ENCODE data around the gene PLK3. TPM values are rescaled to one million over a fixed set of nuclear protein-coding genes. Genes with fewer than 3 reads are reported as not detected.
A peak's percentile ranks its signal among the peaks of the same experiment; 100 is the strongest.
"Not testable (repeated sequence)": the region's sequence is repeated elsewhere in the genome, so short reads cannot be mapped to it uniquely, and the experiment has no call there.

Gene PLK3
- total RNA-seq, 1 donor from 2014 or later, result 40.0 TPM

DNA sequence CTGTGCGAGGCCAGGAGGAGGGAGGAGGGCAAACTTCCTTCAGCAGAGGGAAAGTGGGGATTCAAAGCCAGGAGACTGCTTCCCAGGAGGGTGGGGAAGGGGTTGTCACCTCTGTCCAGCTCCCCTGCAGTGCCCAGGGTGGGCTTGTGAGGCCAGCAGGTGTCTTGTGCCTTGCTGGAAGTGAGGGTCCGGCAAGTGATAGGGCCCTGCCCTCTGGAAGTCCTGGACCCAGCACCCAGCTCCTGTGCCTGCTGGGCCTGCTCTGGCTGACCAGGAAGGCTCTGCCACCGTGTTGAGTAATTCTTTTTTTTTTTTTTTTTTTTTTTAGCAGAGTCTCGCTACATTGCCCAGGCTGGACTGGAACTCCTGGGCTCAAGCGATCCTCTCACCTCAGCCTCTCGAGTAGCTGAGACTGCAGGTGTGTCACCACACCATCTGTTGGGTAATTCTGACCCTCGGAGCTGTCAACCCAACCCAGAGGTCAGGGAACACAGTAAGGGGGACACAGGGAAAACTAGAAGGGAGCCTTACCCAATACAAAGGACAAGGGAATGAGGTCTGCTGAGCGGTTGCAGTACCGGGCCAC lies 13.2 kb upstream of the PLK3 start:
- no peak for DNase-seq (ENCODE audit: low read depth)

- no peak for DNase-seq (ENCODE audit: low read depth)
Observed at GRCh38 chr1:44787506-44787905, 12.7 kb upstream of the PLK3 start.

DNA sequence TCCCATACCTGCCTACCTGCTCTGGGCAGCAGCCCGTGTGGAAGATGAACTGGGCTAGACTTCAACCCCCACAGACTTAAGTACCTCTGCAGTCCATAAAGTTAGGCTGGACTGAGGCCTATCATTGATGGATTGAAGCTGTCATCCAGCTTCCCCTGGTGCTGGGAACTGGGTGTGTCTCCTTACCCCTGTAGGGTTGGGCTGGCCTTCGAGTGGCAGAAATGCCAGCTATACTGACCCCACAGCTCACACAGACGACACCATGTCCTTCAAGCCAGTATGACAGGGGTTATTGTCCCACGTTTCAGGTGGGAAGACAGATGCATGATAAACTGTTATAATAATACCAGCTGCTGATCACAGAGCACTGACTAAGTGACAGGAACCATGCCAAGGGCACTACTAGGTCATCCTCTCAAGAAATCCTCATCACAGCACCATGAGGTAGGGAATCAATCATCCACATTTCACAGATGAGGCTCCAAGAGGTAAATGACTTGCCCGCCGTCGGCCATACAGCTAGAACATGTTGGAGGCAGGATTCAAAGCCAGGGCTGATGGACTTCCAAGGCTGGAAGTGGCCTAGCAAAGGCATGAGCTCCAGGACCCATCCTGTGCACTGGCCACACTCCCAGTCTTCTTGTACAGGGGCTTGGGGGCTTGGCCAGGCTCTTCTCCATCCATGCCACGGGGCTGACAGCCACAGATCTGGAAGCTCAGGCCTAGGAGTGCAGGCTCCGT lies 11.9 kb upstream of the PLK3 start, which contains the start of gene BEST4:
BEST4 (minus strand) TSS at position 51 of the 741 bp plus-strand sequence. CDS start 465 bp downstream, outside the sequence.
- no peak for DNase-seq (ENCODE audit: low read depth)

- DNase-seq (ENCODE audit: low read depth), result no peak
Observed at GRCh38 chr1:44790968-44791801, 9.0 kb upstream of the PLK3 start.

DNA sequence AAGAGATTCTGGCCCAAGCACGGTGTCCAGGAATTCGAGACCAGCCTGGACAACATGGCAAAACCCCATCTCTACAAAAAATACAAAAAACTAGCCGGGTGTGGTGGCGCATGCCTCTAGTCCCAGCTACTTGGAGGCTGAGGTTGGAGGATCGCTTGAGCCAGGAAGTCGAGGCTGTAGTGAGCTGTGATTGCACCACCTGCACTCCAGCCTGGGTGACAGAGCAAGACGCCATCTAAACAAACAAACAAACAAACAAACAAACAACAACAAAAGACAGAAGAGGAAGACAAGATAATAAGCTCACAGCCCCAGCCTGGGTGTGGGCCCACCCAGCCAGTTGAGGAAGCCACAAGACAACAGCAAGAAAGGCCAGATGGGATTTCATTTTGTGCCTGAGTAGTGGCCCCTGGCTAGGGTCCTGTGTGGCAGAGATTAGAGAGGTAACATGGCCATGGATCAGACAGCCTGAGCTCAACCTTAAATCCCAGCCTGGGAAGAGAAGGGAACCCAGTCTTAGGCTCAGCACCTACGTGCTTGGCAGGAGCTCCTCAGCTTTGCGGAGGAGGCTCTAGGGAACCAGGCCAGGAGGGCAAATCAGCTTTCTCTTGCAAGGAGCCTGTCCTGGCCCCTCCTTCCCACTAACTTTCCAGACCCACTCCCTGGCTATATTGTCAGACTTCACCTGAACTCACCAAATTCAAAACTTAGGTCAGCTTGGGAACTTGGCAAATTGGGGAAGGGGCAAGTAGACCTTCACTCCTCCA lies 7.3 kb upstream of the PLK3 start:
- DNase-seq (ENCODE audit: low read depth), result no peak

DNA sequence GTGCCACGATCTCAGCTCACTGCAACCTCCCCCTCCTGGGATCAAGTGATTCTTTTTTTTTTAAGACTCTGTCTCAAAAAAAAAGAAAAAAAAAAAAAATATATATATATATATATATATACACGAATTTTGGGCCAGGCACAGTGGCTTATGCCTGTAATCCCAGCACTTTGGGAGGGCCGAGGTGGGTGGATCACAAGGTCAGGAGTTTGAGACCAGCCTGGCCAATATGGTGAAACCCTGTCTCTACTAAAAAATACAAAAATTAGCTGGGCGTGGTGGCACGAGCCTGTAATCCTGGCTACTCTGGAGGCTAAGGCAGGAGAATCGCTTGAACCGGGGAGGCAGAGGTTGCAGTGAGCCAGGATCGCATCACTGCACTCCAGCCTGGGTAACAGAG lies 2.3 kb upstream of the PLK3 start:
- DNase-seq (ENCODE audit: low read depth), result not testable (repeated sequence)

- DNase-seq (ENCODE audit: low read depth), result no peak
Observed at GRCh38 chr1:44798481-44799365, 1.5 kb upstream of the PLK3 start.

- no peak for DNase-seq (ENCODE audit: low read depth)
Observed at GRCh38 chr1:44801491-44802305, 1.5 kb downstream of the PLK3 start.

- peak; percentile 95 for DNase-seq (ENCODE audit: low read depth)
Observed at GRCh38 chr1:44802306-44803061, 2.3 kb downstream of the PLK3 start.

DNA sequence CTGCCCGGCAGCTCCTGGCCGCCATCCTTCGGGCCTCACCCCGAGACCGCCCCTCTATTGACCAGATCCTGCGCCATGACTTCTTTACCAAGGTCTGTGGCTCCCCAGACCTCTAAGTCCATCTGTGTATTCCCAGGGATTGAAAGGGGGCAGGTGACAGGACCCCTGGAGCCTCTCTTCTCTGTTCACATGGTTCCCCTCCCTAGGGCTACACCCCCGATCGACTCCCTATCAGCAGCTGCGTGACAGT lies 2.8 kb downstream of the PLK3 start:
- no peak for DNase-seq (ENCODE audit: low read depth)

DNA sequence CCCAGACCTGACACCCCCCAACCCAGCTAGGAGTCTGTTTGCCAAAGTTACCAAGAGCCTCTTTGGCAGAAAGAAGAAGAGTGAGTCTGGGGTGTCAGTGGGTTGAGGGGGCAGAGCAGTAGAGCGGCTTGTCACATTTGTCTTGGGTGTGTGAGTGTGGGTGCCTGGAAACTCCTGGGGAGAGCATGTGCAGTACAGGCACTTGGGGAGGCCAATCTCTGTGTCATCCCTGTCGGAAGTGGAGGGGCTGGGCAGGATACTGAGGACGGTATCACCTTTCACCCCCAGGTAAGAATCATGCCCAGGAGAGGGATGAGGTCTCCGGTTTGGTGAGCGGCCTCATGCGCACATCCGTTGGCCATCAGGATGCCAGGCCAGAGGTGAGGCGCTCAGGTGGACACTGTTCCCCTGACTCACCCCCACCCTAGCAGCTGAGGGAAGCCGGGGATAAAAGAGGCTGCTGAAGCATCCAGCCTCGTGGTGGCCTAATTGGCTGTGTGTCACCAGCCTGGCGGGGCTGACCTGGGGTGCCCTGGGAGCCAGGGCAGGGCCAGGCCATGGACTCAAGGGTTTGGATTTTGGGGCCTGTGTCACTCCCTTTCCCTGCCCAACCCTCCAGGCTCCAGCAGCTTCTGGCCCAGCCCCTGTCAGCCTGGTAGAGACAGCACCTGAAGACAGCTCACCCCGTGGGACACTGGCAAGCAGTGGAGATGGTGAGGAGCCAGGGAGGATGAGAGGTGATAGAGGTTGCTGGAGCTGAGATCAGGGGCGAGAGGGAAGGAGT lies 3.3 kb downstream of the PLK3 start:
- DNase-seq (ENCODE audit: low read depth), result peak; percentile 84

DNA sequence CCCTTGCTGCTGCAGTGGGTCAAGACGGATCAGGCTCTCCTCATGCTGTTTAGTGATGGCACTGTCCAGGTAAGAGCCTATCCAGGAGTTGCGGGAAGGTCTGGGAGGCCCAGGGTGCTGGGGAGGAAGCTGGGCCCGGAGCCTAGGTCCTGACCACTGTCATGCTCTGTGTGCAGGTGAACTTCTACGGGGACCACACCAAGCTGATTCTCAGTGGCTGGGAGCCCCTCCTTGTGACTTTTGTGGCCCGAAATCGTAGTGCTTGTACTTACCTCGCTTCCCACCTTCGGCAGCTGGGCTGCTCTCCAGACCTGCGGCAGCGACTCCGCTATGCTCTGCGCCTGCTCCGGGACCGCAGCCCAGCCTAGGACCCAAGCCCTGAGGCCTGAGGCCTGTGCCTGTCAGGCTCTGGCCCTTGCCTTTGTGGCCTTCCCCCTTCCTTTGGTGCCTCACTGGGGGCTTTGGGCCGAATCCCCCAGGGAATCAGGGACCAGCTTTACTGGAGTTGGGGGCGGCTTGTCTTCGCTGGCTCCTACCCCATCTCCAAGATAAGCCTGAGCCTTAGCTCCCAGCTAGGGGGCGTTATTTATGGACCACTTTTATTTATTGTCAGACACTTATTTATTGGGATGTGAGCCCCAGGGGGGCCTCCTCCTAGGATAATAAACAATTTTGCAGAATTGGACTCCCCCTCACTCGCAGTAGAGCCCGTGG lies 5.3 kb downstream of the PLK3 start:
- no peak for DNase-seq (ENCODE audit: low read depth)

DNA sequence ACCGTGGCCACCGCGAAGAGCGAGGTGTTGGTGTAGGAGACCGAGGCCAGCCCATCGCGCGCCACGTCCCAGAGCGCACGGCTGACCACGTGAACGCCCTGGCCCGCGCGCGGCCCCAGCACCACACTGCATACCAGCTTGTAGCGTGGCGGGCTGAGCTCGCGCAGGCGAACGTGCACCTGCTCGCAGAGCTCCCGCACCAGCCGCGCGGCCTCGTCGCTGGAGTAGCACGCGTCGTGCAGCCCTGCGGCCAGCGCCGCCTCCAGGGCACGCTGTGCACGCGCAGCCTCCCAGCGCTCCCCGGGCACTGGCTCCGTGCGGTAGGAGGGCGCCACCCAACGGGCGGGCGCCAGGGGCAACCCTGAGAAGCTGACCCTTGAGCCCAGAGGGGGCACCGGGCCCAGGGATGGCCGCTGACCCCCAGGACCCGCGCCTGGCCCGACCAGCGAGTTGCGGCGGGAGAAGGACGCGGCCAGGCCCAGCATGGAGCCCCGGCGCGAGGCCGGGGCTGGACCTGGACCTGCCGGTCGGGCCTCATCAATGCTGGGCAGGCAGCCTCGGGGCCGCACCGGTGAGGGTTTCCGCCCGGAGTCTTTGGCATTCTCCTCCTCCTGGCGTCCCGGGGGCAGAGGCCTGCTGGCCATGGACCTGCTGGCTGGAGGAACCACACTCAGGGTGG lies 6.0 kb downstream of the PLK3 start:
- DNase-seq (ENCODE audit: low read depth), result no peak

DNA sequence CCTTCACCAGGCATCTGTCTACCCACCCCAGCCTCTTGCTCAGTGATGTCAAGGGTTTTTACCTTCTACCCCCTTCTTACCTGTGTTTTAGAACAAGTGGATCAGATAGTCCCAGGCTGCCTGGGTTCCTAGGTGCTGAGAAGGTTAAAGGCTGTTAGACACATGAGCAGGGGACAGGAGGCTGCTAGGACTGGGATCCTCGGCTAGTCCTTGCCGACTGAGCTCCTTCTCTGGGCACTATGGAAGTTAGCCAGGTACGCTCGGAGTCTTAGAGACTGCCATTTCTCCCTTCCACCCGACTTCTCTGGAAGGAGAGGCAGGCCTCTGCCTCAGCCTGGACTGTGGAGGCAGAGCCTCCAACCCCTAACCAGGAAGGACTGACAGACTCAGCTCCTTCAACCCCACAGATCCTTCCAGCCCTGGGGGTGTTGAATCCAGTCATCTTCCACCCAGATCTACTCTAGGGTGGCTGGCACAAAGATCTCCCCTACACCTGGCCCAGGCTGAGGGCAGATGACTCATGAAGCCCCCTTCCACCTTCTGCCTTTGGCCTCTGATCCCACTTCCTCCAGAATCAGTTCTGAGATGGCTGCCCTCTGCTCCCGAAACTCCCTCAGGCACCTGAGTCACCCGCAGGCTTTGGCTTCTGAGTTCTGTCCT lies 6.7 kb downstream of the PLK3 start, which contains the start of gene DYNLT4:
DYNLT4 (minus strand) TSS at position 648 of the 660 bp plus-strand sequence. CDS start 683 bp downstream, outside the sequence.
- DNase-seq (ENCODE audit: low read depth), result no peak

DNA sequence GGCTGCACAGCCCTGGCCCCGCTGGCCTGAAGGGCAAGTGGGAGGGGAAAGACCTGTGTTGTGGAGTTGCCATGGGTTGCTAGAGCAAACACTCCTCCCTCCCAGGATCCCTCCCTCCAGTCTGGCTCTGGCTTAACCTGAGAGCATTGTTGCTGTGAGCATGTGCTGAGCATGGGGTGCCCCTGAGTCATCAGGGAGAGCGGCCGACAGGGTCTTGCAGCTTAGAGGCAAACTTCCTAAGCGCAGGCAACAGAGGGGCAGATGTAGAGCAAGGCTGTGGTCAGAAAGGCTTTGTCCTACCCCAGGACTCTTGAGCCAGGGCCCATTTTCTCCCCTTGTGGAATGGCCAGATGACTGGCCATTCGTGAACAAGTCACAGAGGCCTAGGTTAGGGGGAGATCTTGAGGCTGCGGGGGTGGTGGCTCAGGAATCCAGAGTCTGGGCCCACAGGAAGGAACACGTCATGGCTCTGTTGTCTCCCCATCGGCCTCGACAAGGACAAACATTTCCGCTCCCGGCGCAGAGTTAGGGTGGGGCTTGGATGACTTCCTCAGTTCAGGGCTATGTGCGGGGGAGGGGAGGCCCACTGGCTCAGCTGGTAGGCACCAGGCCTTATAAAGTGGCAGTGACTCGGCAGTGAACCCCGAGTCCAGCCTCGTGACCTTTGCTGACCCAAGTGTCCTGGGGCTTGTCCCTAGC lies 7.3 kb downstream of the PLK3 start:
- peak; percentile 100 for DNase-seq (ENCODE audit: low read depth)

Measured in myocyte (in vitro differentiated cells).